Activated CD8-positive, alpha-beta memory T cell treated with anti-CD3 and anti-CD28 coated beads for 4 hours (primary cell): ENCODE results near the gene ZFAND3.

Experiments
- DNase-seq, 2 donors: peaks; one replicate each; pipeline ENCODE4 v3.0.0-alpha.2; 2020; ENCODE audit warnings: low read depth in 2 of 2

The ZFAND3 gene

GRCh38 chr6:38169977-38170526 lies 350.5 kb downstream of the ZFAND3 start:
- no peak for DNase-seq

DNA sequence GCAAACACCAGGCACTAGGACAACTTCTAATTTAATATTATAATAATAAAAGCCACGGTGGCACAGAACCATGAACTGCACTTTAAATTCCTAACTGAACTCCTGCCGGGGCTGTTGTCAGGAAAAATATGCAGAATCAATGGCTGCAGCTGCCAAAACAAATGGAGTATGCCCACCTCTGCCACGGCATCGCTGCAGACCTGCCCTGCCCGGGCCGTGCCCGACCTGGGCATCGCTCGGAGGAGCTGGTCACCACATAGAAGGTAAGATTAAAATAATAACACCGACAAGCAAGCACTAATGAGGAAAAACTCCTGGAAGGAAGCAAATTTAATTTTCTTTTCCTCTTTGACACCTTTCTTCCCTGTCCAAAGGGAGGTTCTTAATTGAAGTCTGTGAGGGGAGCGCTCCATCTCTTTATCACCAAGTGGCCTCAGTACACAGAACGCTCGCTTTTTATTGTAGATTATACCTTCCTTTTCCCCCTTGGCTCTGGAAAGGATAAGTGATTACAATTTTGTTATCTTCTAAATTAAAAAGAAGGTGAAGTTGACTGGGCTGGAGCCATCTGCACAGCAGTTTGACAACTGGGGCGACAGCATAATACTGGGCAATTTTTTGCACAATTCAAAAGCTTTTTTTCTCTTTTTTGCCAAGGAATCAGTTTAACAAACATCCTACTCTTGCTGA lies 351.3 kb downstream of the ZFAND3 start:
- no peak for DNase-seq

GRCh38 chr6:38171997-38172738 lies 352.6 kb downstream of the ZFAND3 start:
- DNase-seq, result no peak

GRCh38 chr6:38172739-38173410 lies 353.3 kb downstream of the ZFAND3 start:
- DNase-seq, result no peak

DNA sequence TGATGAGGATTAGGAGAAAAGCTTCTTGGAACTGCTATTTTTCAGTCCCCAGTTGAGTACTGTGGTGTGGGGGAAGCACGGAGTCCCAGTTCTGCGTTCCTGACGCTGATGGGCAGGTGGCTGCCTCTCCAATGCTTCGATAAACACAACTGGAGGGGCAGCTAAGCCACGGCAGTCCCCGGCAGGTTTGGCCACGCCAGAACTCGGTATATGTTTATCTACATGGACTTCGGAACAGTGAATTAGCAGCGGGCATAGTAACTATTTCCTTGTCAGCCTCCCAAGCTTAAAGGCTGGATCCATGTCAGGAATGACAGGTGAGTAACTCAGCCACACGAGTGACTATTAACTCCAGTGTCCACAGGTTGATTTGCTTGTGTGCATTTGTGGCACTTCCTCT lies 354.4 kb downstream of the ZFAND3 start:
- no peak for DNase-seq

DNA sequence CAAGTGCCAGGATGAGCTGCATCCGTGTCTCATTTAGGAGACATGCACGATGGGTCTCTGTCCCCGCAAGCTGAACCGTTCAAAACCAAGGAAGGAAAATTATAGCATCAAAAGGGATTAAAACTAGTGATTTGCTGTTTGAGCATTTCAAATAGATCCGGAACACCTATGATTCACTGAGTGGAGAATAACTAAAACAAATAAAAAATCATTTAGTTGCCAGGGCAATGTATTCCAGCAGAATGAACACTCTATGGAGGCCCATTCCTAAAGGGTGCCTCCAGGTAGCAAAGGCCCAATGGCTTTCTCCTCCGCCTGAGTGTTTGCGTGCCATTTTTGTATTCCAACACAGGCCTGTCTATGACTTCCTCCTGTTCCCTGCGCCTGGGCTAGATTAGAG lies 354.8 kb downstream of the ZFAND3 start:
- DNase-seq, result no peak

DNA sequence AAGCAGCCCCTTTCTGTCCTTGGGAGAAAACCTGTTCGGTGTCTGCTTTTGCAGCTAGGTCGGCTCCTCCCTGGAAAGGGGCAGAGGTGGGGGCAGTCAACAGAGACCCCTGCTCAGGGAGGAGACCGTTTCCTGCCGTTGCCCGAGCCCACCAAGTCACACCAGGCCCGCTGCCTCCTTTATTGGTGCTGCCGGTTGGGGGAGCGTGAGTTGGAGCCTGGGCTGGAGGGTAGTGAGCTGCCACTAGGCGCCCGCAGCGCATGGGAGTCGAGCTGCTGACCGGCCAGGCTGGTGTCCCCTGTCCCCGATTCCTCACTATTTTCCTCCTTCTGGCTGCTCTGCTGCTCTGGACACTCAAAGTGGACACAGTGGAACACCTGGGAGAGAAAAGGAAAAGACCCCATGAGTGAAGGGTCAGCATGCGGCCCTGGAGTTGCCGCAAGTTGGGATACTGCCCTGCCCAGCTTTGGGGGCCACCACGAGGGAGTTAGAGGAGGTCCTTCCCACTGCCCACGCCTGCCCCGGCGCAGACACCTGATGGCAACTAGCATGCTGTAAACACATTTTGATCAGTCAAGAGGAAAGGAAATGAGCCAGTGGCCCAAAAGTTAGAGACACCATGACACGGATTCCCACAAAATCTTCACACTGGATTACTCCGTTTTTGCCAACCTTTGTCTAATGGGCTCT lies 355.4 kb downstream of the ZFAND3 start:
- no peak for DNase-seq

- no peak for DNase-seq
These were observed 356.3 kb downstream of the ZFAND3 start for GRCh38 chr6:38175786-38176185.

GRCh38 chr6:38176797-38177751 lies 357.5 kb downstream of the ZFAND3 start:
- DNase-seq, result no peak

GRCh38 chr6:38177882-38178583 lies 358.5 kb downstream of the ZFAND3 start:
- DNase-seq, result no peak

DNA sequence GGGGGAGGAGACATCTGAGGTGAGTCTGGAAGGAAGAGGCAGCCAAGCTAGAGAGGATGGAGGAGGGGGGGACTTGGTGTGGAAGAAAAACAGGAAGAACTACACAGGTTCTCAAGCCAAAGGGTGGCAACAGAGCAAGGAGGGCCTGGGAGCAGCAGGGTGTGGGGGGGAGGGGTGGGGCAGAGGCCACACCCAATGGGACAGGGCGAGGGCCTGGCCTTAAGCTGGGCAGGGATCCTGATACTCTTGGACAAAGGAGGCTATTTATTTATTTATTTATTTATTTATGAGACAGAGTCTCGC lies 359.0 kb downstream of the ZFAND3 start:
- DNase-seq, result no peak

DNA sequence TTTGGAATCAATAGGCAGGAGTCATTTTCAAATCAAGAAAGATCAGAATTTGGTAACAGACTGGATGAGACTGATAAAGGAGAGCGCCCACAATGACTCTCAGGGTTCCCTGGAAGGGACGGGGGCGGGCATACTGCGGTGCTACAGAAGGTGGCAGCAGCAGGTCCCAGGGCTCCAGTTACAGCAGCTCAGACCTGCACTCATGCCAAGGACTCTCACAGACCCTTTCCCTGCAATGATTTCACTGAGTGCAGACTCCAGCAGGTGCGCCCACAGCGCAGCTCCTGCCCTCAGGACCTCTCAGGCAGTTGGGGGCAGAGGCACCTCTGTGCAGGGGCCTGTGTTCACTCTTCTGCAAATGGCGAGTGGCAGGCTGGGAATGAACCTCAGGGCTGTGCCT lies 359.8 kb downstream of the ZFAND3 start:
- no peak for DNase-seq

DNA sequence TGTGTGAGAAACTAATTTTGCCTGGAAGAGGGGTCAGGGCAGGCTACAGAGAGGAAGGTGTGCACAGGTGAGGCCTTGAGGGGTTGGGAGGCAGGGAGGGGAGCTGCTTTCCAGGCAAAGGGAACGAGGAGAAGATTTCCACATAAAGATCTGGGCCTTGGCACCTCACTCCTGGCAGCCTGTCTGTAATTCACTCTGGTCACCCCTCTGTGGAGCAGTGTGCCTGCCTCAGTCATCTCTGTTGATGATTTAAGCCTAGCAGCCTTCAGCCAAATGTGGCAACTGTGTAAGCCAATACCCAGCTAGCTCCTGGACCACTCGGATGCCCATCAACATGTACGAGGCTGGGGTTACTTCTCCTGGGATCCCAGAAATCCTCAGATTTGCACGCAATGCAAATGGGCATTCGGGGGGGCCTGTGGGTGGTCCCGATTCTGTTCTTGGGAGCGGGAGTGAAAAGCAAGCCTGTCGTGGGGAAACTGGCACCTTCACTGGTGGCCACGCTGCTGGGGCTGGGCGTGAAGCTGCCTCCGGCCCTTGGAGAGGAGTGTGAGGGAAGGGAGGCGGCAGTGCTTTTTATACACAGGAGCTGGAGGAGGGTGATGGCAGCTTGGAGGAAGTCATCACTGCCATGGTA lies 360.4 kb downstream of the ZFAND3 start:
- no peak for DNase-seq

GRCh38 chr6:38180586-38180985 lies 361.1 kb downstream of the ZFAND3 start:
- no peak for DNase-seq

- DNase-seq, result no peak
These were observed 362.9 kb downstream of the ZFAND3 start for GRCh38 chr6:38182426-38182825.

DNA sequence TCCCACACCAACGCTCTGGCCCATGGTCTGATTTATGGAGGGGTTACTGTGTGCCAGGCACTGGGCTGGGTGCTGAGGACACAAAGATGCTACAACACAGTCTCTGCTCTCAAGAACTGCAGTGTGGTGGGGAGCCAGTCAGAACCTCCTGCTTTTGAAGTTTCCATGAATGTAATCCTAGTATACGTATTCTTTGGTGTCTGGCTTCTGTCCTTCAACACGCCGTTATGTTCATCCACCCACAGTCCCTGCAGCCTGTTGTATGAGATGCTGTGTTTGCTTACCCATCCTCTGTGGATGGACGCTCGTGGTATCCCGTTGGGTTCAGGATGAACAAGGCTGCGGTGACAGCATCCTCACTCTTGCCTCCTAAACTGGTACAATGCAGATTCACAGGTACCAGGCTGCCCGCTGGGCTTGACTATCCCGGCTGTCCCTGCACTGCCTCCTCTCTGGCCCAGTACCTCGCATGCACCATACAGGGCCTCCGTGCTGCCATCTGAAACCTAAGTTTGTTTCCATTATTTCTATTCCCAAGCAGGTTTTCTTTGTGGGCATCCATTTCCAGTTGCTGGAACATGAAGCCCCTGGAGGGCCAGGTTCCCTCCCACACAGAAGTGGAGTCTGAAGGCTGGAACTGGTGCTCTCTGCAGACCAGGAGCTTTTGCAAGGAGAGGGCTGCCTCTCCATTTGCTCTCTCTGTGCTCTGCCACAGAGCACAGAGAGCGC lies 364.5 kb downstream of the ZFAND3 start:
- DNase-seq, result no peak

GRCh38 chr6:38184585-38185080 lies 365.1 kb downstream of the ZFAND3 start:
- DNase-seq, result no peak

GRCh38 chr6:38185244-38185643 lies 365.7 kb downstream of the ZFAND3 start:
- no peak for DNase-seq

GRCh38 chr6:38185752-38186151 lies 366.2 kb downstream of the ZFAND3 start:
- no peak for DNase-seq
